Activated CD4-positive, alpha-beta memory T cell treated with anti-CD3 and anti-CD28 coated beads, Interleukin-2, amount 10 ng/mL, durations not matched to agents 7 days and 5 days (primary cell): ENCODE data around the gene FAM90A26. TPM values are rescaled to one million over a fixed set of nuclear protein-coding genes. Genes with fewer than 3 reads are reported as not detected.
A peak's percentile ranks its signal among the peaks of the same experiment; 100 is the strongest.
"Not testable (repeated sequence)": the region's sequence is repeated elsewhere in the genome, so short reads cannot be mapped to it uniquely, and the experiment has no call there.

ENCODE experiments used
- CTCF ChIA-PET: fragments of 350-600 bp; sonication (Branson Sonifier 250); formaldehyde crosslinking; loops from one replicate; lab custom pipeline; 2021; ENCODE audit warnings: antibody characterized with exemption, inconsistent platforms; lab: Charles Lee
- POLR2A ChIA-PET: fragments of 350-600 bp; sonication (Branson Sonifier 250); formaldehyde crosslinking; loops from one replicate; lab custom pipeline; 2021; ENCODE audit warnings: antibody characterized with exemption; lab: Charles Lee
- DNase-seq: peaks from one replicate; pipeline ENCODE4 v3.0.0-alpha.2; 2020
- H3K27ac Mint-ChIP-seq: one replicate; pipeline ENCODE4 v1.8.0; 2021; ENCODE audit warnings: mild to moderate bottlenecking, mixed read lengths
- H3K27me3 Mint-ChIP-seq: one replicate; pipeline ENCODE4 v1.8.0; 2021; ENCODE audit warnings: mixed read lengths
- H3K36me3 Mint-ChIP-seq: one replicate; pipeline ENCODE4 v1.8.0; 2021; ENCODE audit warnings: low read depth, mixed read lengths
- H3K4me1 Mint-ChIP-seq: one replicate; pipeline ENCODE4 v1.8.0; 2021; ENCODE audit warnings: mixed read lengths
- H3K4me3 Mint-ChIP-seq: one replicate; pipeline ENCODE4 v1.8.0; 2021; ENCODE audit warnings: mild to moderate bottlenecking, mixed read lengths
- H3K9me3 Mint-ChIP-seq: one replicate; pipeline ENCODE4 v1.8.0; 2021; ENCODE audit warnings: mixed read lengths
- total RNA-seq, 2 experiments: library from RNA; stranded (reverse); gene quantifications; one replicate each; pipeline ENCODE4 v1.2.3, GENCODE V29; 2021

Gene FAM90A26
- total RNA-seq: not detected

GRCh38 chr4:9169791-9170459 is at the start of gene FAM90A26:
FAM90A26 (plus strand) TSS chr4:9170409; CDS start chr4:9173173, 2,764 bp downstream.
- H3K36me3 Mint-ChIP-seq, H3K27me3 Mint-ChIP-seq, H3K9me3 Mint-ChIP-seq, H3K4me1 Mint-ChIP-seq, DNase-seq, H3K4me3 Mint-ChIP-seq, POLR2A ChIA-PET, CTCF ChIA-PET, H3K27ac Mint-ChIP-seq: not testable (repeated sequence)

GRCh38 chr4:9122711-9123110 is 47.5 kb upstream of the FAM90A26 start:
- CTCF ChIA-PET, POLR2A ChIA-PET, H3K36me3 Mint-ChIP-seq, H3K4me3 Mint-ChIP-seq, H3K4me1 Mint-ChIP-seq, H3K9me3 Mint-ChIP-seq, DNase-seq, H3K27ac Mint-ChIP-seq, H3K27me3 Mint-ChIP-seq: not testable (repeated sequence)

DNA sequence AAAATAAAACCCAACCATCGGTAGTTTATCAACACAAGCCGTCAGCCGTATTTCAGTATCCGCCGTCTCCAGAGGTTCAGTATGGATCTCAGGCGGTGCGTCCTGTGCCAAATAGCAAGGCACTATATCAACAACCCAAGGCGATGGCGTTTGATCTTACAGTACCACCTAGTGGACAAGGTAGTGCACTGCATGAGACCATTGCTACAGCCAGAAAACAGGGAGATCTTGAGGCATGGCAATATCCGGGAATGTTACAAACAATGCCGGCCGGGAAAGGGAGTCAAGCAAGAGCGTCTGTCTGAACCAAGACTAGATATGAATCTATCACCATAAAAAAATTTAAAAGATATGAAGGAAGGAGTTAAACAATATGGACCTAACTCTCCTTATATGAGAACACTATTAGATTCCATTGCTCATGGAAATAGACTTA is 46.6 kb upstream of the FAM90A26 start:
- peak; percentile 20 for DNase-seq
- H3K4me3 Mint-ChIP-seq, H3K9me3 Mint-ChIP-seq, CTCF ChIA-PET, H3K36me3 Mint-ChIP-seq, H3K27me3 Mint-ChIP-seq, H3K4me1 Mint-ChIP-seq, H3K27ac Mint-ChIP-seq, POLR2A ChIA-PET: not testable (repeated sequence)

GRCh38 chr4:9125601-9126161 is 44.5 kb upstream of the FAM90A26 start:
- H3K9me3 Mint-ChIP-seq, H3K27me3 Mint-ChIP-seq, POLR2A ChIA-PET, DNase-seq, H3K27ac Mint-ChIP-seq, CTCF ChIA-PET, H3K36me3 Mint-ChIP-seq, H3K4me3 Mint-ChIP-seq, H3K4me1 Mint-ChIP-seq: not testable (repeated sequence)

DNA sequence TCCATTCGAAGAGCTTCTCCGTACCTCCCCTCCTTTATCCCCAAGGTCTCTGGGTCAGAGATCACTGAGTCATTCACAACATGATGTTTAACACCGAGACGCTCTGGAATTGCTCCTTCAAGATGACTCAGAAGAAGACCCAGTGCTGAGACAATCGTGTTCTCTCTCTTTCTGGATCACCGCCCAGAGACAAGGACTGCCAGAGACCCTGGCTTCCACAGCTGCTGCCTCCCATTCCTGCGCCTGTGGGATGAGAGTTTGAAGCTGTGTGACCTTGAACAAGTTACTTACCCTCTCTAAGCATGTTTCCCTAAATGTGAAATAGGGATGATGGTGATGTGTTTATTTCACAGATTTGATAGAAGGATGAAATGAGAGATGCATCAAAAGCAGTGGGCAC is 38.8 kb upstream of the FAM90A26 start:
- H3K27ac Mint-ChIP-seq, POLR2A ChIA-PET, DNase-seq, H3K36me3 Mint-ChIP-seq, H3K4me3 Mint-ChIP-seq, H3K9me3 Mint-ChIP-seq, H3K4me1 Mint-ChIP-seq, CTCF ChIA-PET, H3K27me3 Mint-ChIP-seq: not testable (repeated sequence)

DNA sequence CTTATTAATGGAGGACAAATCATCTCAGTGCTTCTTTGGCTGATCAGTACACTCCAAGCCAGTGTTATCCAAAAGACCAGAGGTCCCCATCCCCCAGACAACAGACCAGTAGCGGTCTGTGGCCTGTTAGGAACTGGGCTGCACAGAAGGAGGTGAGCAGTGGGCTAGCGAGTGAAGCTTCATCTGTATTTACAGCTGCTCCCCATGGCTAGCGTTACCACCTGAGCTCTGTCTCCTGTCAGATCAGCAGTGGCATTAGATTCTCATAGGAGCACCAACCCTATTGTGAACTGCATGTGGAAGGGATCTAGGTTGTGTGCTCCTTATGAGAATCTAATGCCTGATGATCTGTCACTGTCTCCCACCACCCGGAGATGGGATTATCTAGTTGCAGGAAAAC is 37.4 kb upstream of the FAM90A26 start:
- H3K4me1 Mint-ChIP-seq, CTCF ChIA-PET, POLR2A ChIA-PET, H3K27me3 Mint-ChIP-seq, H3K9me3 Mint-ChIP-seq, H3K4me3 Mint-ChIP-seq, DNase-seq, H3K36me3 Mint-ChIP-seq, H3K27ac Mint-ChIP-seq: not testable (repeated sequence)

DNA sequence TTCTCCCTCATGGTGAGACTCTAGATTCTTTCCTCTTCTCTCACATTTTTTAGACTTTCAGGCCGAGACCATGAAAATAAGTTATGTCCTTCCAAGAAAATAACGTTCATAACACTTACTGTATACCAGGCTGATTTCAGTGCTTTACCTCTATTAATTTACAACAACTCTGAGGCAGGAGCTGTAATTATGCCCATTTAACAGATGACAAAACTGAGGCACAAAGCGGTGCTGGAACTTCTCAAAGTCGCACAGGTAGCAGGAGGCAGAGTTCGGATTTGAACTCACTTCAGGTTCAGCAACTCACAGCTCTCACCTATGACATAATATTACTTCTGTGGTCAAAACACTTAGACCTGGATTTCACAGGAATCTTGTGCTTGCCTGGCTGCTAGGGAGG is 36.2 kb upstream of the FAM90A26 start:
- H3K36me3 Mint-ChIP-seq, H3K27ac Mint-ChIP-seq, POLR2A ChIA-PET, H3K9me3 Mint-ChIP-seq, H3K4me1 Mint-ChIP-seq, H3K27me3 Mint-ChIP-seq, H3K4me3 Mint-ChIP-seq, DNase-seq, CTCF ChIA-PET: not testable (repeated sequence)

DNA sequence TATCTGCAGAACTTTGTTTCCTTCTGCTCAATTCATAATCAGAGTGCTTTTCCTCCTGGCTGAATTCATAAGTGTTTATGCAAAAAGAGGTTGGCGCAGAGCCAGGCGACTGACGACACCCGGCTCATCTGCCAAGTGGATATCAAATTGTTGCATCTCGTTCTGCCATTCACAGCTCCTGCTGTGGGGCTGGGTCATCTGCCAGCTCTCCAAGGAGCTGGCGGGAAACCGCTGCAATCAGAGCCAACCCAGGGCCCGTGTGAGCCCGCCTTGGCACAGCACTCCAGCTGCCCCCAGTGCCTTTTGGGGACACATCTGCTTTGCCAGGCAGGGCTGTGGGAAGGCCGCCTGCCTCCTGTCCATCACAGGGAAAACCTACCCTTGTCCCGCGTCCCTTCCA is 35.7 kb upstream of the FAM90A26 start:
- H3K4me1 Mint-ChIP-seq, H3K4me3 Mint-ChIP-seq, DNase-seq, H3K36me3 Mint-ChIP-seq, POLR2A ChIA-PET, H3K27ac Mint-ChIP-seq, H3K27me3 Mint-ChIP-seq, H3K9me3 Mint-ChIP-seq, CTCF ChIA-PET: not testable (repeated sequence)

GRCh38 chr4:9141050-9141449 is 29.2 kb upstream of the FAM90A26 start:
- H3K9me3 Mint-ChIP-seq, H3K4me3 Mint-ChIP-seq, CTCF ChIA-PET, H3K36me3 Mint-ChIP-seq, POLR2A ChIA-PET, H3K27me3 Mint-ChIP-seq, DNase-seq, H3K27ac Mint-ChIP-seq, H3K4me1 Mint-ChIP-seq: not testable (repeated sequence)

- CTCF ChIA-PET, H3K27me3 Mint-ChIP-seq, H3K36me3 Mint-ChIP-seq, H3K27ac Mint-ChIP-seq, POLR2A ChIA-PET, H3K9me3 Mint-ChIP-seq, DNase-seq, H3K4me3 Mint-ChIP-seq, H3K4me1 Mint-ChIP-seq: not testable (repeated sequence)
Observed at GRCh38 chr4:9142786-9143185, 27.4 kb upstream of the FAM90A26 start.

GRCh38 chr4:9143421-9144080 is 26.7 kb upstream of the FAM90A26 start:
- no peaks in the 10 kb centered on the region for H3K9me3 Mint-ChIP-seq
- no peaks in the 10 kb centered on the region for H3K36me3 Mint-ChIP-seq
- H3K27me3 Mint-ChIP-seq: no peaks in the 10 kb centered on the region
- no peaks in the 10 kb centered on the region for H3K4me1 Mint-ChIP-seq
- H3K27ac Mint-ChIP-seq: no peak overlapping the region
- DNase-seq: no peak
- CTCF ChIA-PET: no interaction called here
- H3K4me3 Mint-ChIP-seq: no peak overlapping the region
- POLR2A ChIA-PET: no interaction called here

DNA sequence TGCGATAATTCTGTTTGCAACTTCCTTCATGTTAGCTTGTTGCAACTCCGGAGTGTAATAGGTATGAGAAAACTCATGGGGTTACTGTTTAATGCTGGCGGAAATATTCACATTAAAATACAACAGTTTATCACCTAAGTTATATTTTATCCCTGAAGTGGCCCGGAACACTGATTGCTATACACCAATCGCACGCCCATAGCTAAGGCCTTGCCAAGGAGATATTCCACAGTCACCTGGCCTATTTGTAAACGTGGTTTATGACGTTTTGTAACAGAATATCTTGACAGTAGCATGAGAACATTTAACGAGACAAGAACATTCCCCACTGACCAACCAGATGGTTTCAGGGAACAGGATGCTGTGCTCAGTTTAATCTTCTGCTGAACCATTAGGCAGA is 23.2 kb upstream of the FAM90A26 start:
- Mint-ChIP-seq H3K27me3 (no peaks in the 10 kb centered on the region), H3K4me3 (no peak overlapping the region), H3K36me3 (no peaks in the 10 kb centered on the region), H3K27ac (no peak overlapping the region), H3K4me1 (peaks cover 3% of the 10 kb centered on the region), H3K9me3 (no peaks in the 10 kb centered on the region)
- ChIA-PET CTCF (no interaction called here), POLR2A (no interaction called here)
- DNase-seq: no peak

DNA sequence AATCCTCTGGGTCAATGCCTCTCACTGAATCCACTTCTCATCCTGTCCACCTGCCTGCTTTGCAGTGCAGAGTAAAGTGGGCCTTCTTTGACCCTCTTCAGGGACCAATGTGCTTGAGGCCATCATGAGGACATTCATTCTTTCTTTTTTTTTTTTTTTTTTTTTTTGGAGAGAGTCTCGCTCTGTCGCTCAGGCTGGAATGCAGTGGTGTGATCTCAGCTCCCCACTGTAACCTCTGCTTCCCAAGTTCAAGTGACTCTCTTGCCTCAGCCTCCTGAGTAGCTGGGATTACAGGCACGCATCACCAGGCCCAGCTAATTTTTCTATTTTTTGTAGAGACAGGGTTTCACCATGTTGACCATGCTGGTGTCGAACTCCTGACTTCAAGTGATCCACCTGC is 22.8 kb upstream of the FAM90A26 start:
- H3K36me3 Mint-ChIP-seq, POLR2A ChIA-PET, H3K27me3 Mint-ChIP-seq, CTCF ChIA-PET, H3K27ac Mint-ChIP-seq, DNase-seq, H3K4me1 Mint-ChIP-seq, H3K9me3 Mint-ChIP-seq, H3K4me3 Mint-ChIP-seq: not testable (repeated sequence)
